PFSK-1 (cell line): ENCODE results near the gene STARD13.

Experiments used
- FOXP2 ChIP-seq: optimal IDR thresholded peaks from 2 replicates; pipeline ENCODE3; 2011; ENCODE audit warnings: borderline replicate concordance, control low read depth, inconsistent platforms; ENCODE audit not compliant: insufficient read depth; ENCODE audit errors: extremely low read length, extremely low read depth
- POLR2AphosphoS5 ChIP-seq: IDR thresholded peaks from 2 replicates; pipeline ENCODE4 v1.6.1; 2012; ENCODE audit warnings: low read depth, mild to moderate bottlenecking, control low read depth, low read length, moderate library complexity
- SIN3A ChIP-seq: IDR thresholded peaks from 2 replicates; pipeline ENCODE4 v1.6.1; 2012; ENCODE audit warnings: mild to moderate bottlenecking, low read length, moderate library complexity, borderline replicate concordance; ENCODE audit not compliant: insufficient read depth
- TAF1 ChIP-seq: IDR thresholded peaks from 2 replicates; pipeline ENCODE4 v1.6.1; 2012; ENCODE audit warnings: low read length, control low read depth, borderline replicate concordance; ENCODE audit not compliant: insufficient read depth
- TF ChIP-seq, protein P1 (sequence below), 2 experiments: IDR thresholded peaks; 2 replicates each; pipeline versions ENCODE4 v1.6.1 to v1.8.0; 2011 to 2012; ENCODE audit warnings: low read depth in 2 of 2, low read length in 2 of 2, control low read depth in 1 of 2, inconsistent platforms in 1 of 2, mild to moderate bottlenecking in 1 of 2, moderate library complexity in 1 of 2; ENCODE audit not compliant: insufficient read depth in 1 of 2

DNA sequence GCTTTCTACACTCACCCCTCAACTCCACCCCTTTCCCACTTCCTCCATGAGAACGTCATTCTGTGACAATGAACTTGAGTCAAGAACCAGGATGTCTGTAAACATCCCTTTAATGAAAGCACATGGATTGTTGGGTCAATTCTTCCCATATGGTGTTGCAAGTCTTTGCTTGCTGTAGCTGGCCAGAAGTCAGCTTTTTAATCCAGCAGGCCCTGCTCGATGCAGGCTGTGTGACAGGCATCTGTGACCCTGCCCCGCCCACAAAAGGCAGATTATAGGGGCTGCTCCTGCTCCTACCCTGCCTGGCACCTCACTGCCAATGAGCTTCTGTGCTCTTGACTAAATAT lies 78.0 kb downstream of the STARD13 start:
- TF ChIP-seq TAF1: no peak
- TF ChIP-seq FOXP2: no peak
- TF ChIP-seq, protein P1, sequence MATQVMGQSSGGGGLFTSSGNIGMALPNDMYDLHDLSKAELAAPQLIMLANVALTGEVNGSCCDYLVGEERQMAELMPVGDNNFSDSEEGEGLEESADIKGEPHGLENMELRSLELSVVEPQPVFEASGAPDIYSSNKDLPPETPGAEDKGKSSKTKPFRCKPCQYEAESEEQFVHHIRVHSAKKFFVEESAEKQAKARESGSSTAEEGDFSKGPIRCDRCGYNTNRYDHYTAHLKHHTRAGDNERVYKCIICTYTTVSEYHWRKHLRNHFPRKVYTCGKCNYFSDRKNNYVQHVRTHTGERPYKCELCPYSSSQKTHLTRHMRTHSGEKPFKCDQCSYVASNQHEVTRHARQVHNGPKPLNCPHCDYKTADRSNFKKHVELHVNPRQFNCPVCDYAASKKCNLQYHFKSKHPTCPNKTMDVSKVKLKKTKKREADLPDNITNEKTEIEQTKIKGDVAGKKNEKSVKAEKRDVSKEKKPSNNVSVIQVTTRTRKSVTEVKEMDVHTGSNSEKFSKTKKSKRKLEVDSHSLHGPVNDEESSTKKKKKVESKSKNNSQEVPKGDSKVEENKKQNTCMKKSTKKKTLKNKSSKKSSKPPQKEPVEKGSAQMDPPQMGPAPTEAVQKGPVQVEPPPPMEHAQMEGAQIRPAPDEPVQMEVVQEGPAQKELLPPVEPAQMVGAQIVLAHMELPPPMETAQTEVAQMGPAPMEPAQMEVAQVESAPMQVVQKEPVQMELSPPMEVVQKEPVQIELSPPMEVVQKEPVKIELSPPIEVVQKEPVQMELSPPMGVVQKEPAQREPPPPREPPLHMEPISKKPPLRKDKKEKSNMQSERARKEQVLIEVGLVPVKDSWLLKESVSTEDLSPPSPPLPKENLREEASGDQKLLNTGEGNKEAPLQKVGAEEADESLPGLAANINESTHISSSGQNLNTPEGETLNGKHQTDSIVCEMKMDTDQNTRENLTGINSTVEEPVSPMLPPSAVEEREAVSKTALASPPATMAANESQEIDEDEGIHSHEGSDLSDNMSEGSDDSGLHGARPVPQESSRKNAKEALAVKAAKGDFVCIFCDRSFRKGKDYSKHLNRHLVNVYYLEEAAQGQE (IDR thresholded peaks at IDR 0.05; ENCODE audit: insufficient read depth in 1 of 2, low read depth in 2 of 2, low read length in 2 of 2): no peak
- TF ChIP-seq SIN3A: 0 out of 2 replicates have a peak, but pooled peaks have one; percentile 31
- no peak for TF ChIP-seq POLR2AphosphoS5
